GM12864 (cell line): ENCODE data around the gene SNRNP70.

ENCODE experiments used
- DNase-seq: peaks from one replicate; pipeline ENCODE4 v3.0.0-alpha.2; 2011; ENCODE audit warnings: low read depth
- H3K4me3 ChIP-seq: 2 replicates; pipeline ENCODE4 v1.5.1; 2011; ENCODE audit warnings: mild to moderate bottlenecking, low read depth, low read length, control low read depth
- TF ChIP-seq, protein P1 (sequence below): IDR thresholded peaks from 2 replicates; pipeline ENCODE4 v1.5.1; 2011; ENCODE audit warnings: low read depth, mild to moderate bottlenecking, moderate library complexity, low read length, control low read depth, inconsistent platforms; ENCODE audit errors: missing control alignments

SNRNP70 gene

DNA sequence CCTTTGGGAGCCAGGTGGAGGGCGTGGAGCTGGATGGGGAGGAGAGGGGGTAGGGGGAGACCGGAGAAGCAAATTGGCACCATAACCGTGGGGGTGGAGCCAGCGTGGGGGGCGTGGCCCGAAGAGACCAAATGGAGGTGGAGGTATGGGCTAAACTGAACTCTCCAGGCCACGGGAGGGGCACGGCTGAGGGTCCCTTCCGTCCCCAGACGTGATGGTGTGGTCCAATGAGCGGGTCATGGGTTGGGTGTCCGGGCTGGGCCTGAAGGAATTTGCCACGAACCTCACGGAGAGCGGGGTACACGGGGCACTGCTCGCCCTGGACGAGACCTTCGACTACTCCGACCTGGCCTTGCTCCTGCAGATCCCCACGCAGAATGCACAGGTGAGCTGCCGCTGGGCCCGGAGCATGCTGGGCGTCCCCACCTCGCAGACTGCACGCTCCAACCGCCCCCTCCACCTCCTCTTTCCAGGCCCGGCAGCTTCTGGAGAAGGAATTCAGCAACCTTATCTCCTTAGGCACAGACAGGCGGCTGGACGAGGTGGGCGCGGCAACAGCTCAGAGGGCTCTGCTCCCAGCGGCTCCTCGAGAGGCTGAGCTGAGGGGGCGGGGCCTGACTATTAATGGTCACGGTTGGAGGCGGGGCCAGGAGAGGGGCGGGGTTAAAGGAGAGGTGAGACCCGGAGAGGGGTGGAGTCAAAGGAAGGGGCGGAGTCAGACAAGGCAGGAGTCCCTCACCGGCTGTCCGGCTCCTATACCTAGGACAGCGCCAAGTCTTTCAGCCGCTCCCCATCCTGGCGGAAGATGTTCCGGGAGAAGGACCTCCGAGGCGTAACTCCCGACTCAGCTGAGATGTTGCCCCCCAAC lies 63.8 kb downstream of the SNRNP70 start:
- TF ChIP-seq, protein P1, sequence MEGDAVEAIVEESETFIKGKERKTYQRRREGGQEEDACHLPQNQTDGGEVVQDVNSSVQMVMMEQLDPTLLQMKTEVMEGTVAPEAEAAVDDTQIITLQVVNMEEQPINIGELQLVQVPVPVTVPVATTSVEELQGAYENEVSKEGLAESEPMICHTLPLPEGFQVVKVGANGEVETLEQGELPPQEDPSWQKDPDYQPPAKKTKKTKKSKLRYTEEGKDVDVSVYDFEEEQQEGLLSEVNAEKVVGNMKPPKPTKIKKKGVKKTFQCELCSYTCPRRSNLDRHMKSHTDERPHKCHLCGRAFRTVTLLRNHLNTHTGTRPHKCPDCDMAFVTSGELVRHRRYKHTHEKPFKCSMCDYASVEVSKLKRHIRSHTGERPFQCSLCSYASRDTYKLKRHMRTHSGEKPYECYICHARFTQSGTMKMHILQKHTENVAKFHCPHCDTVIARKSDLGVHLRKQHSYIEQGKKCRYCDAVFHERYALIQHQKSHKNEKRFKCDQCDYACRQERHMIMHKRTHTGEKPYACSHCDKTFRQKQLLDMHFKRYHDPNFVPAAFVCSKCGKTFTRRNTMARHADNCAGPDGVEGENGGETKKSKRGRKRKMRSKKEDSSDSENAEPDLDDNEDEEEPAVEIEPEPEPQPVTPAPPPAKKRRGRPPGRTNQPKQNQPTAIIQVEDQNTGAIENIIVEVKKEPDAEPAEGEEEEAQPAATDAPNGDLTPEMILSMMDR = no peak
- H3K4me3 ChIP-seq = no peak overlapping the region
- peak; percentile 29 for DNase-seq

DNA sequence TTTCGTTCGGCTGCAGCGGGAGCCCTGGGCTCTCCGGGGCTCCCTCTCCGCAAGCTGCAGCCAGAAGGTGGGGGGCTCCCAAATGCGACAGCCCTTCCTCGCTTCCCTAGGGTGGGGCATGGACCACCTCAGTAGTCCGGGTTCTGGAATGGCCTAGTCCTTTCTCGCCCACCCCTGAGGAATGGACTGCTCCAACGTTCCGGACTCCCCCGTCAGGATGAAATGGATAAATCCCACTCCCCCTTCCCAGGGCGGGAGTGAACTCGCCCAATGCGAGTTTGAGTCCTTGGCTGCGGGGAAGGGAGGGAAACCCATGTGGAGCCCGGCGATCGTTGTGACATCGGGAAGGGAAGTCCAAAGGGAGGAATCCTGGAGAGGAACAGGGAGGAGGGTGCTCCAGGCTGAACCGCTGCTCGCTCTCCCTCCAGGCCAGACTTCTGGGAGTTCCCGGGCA lies 64.4 kb downstream of the SNRNP70 start:
- TF ChIP-seq, protein P1 = no peak

DNA sequence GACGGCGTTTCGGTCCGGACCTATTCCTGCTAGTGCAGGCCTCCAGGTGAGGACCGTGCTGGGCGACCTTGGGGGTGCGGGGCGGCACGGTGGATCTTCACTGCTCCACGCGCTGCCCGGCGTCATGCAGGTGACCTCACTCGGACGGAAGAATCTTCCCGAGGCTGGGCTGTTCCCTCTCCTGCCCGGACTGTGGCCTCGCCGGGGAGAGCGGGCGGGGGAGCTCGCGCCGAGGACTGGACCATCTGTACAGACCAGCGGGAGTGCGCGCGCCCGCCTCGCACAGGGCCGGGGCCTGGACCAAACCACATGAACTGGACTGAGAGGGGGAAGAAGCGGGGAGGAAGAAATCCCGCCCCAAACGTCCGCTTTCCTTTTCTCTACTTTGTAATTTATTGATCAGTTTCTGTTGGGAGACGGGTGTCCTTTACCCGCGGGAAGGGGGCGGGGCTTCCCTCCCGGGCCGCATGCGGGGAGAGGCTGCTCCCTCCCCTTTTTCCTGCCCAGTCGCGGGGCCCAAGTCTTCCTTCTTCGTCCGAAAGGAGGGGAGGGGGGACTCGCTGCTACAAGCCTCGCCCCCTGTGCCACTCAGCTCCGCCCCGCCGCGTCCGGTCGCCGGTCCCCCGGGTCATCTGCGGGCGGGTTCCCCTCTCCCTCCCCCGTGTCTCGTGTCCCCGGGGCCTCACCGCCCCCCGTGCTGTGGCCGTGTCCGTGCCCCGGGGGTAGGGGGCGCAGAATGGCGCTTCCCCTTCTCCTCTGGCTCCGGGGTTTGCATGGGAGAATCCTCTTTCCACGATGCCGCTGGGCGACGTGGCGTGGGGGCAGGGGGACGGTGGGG lies 65.1 kb downstream of the SNRNP70 start:
- peak overlapping the region; percentile 31 for H3K4me3 ChIP-seq
- TF ChIP-seq, protein P1 = no peak
- DNase-seq = no peak

More for the DNA sequence above, 64.4 kb downstream of the SNRNP70 start:
- peak overlapping the region; percentile 31 for H3K4me3 ChIP-seq
- DNase-seq = no peak

DNA sequence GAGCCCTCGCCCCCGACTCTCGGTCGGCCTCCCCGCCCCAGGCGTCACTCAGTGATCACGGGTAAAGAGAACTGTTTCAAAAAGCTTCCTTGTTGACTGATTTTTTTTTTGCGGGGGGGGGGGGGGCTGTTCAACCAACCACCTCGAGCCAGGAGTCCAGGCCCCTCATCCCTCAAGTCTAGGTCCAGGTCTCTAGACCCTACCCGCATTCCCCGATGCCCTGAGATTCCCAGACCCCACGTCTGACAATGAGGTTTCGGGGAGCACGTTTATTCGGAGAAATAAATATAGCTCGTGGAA lies 65.6 kb downstream of the SNRNP70 start:
- TF ChIP-seq, protein P1 = no peak
- H3K4me3 ChIP-seq = no peak overlapping the region
- no peak for DNase-seq

DNA sequence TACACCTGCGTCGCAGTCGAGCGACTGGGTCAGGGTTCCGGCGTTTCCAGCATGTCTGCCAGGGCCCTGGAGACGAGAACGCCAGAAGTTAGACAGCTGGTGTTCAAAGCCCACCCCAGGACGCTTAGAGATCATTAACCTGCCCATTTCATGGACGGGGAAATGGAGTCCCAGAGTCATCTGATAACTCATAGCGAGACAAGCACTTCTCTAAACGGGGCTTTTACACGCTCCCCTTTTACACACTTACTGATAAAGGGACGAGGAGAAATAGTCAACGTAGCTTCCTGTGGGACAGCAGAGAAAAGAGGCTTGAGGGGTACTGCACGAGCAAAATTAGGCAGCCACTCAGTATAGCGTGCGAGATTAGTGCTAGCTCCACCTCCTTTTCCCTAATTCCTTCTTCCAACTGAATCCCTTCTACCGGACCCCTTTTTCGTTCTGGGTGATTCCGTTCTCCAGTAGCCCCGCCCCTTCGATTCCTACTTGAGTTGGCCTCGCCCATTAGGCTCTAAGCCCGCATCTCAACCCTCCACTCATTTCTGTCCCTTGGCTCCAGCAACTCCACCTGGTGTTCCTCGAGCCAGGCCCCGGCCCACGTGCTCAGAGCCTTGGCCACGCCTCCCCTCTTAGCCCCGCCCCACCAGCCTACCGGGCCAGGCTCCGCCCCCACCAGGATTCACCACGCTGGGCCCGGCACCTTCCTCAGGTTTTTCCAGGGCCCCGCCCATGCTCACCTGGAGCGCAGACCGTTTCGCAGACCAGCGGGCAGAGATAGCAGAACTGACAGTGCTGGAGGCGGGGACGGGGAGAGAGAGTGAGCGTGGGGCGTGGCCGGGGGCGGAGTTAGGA lies 66.2 kb downstream of the SNRNP70 start:
- H3K4me3 ChIP-seq = no peak overlapping the region
- TF ChIP-seq, protein P1 = no peak
- DNase-seq = no peak

DNA sequence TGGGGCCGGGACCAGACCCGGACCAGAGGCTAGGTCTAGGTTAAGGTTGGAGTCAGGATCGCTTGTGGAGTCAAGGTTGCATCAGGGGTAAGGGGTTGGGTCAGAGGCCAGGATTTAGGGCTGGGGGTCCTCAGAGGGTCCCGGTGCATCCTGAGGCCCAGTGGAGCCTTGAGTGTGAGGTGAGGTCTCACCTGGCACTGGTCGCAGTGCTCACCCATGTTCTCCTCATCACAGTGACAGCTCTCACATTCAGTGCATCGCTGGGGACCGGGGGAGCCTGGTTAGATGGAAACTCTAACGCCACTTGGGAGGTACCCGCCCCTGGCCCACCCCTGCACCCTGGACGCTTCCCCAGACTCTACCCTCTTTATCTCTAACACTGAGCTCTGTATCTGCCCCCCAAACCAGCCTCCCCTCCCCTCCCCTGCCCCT lies 66.9 kb downstream of the SNRNP70 start:
- no peak overlapping the region for H3K4me3 ChIP-seq
- DNase-seq = no peak
- TF ChIP-seq, protein P1 = no peak
